Stimulated activated naive CD8-positive, alpha-beta T cell treated with anti-CD3 and anti-CD28 coated beads, Interleukin-15, Interleukin-2, amounts not matched to agents 100 ng/mL and 50 ng/mL, for 24 hours (primary cell): Measurements from ENCODE around the gene JAKMIP2.
"Not testable (repeated sequence)": the region's sequence is repeated elsewhere in the genome, so short reads cannot be mapped to it uniquely, and the experiment has no call there.

Experiments
- H3K27ac Mint-ChIP-seq: one replicate; pipeline ENCODE4 v1.8.0; 2021; ENCODE audit warnings: mild to moderate bottlenecking, mixed read lengths
- H3K27me3 Mint-ChIP-seq: one replicate; pipeline ENCODE4 v1.8.0; 2021; ENCODE audit warnings: mixed read lengths
- H3K36me3 Mint-ChIP-seq: one replicate; pipeline ENCODE4 v1.8.0; 2021; ENCODE audit warnings: low read depth, mixed read lengths
- H3K4me1 Mint-ChIP-seq: one replicate; pipeline ENCODE4 v1.8.0; 2021; ENCODE audit warnings: low read depth, mixed read lengths
- H3K4me3 Mint-ChIP-seq: one replicate; pipeline ENCODE4 v1.8.0; 2021; ENCODE audit warnings: mild to moderate bottlenecking, mixed read lengths
- H3K9me3 Mint-ChIP-seq: one replicate; pipeline ENCODE4 v1.8.0; 2021; ENCODE audit warnings: mixed read lengths

The JAKMIP2 gene

DNA sequence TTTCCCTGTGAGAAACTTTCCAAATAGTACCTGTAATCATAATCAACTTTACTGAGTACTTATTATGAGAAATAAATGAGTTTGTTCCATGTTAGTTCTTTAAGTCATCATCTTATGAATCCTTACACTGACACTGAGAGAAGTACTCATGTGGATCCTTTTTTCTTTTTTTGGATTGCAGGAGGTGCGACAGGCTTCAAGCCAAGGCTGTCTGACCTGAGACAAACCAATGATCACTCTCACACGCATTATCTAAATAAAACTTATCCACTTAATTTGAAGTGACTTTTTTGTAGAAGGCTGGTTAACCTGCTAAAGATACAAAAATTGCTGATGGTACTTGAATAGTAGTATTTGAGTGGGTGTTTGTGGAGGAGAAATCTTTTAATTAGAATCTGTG, 39.5 kb downstream of the JAKMIP2 start:
- Mint-ChIP-seq H3K4me3 (no peak overlapping the region), H3K4me1 (no peaks in the 10 kb centered on the region), H3K9me3 (no peaks in the 10 kb centered on the region), H3K36me3 (no peaks in the 10 kb centered on the region), H3K27me3 (no peaks in the 10 kb centered on the region), H3K27ac (no peak overlapping the region)

DNA sequence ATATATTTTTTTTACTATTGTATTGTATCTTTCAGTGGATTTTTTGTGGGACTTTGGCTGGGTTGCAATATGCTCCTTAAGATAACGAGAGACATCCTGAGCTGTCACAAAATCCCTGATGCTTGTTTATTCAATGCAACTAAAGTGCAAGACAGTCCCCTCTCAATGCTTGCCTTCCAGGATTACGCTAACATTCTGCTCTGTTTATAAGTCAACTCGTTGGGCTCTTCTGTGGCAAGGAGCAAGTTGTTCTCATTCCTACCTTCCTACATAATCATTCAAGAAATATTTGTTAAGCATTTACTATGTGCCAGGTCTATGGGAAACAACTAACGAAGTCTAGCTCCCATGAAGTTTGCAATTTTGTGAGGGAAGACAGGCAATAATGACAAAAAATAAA, 40.4 kb downstream of the JAKMIP2 start:
- Mint-ChIP-seq H3K4me1 (no peaks in the 10 kb centered on the region), H3K9me3 (no peaks in the 10 kb centered on the region)

DNA sequence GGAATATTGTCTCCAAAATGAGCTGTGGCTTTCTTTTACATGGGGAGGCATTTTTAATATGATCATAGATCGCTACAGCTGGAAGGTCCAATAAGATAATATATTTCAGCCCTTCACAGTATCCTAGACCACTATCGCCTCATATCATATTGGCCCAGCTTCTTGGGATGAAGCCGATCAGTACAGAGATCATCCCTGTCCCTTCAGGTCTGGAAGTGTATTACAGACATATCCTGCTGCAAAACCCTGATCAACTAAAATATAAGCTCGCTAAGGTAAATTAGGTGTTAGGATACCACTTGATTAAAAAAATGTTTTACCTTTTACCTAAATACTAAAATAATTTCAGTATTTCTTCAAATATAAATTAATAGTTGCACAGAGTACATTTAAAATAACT, 41.7 kb downstream of the JAKMIP2 start:
- Mint-ChIP-seq H3K27me3 (no peaks in the 10 kb centered on the region), H3K9me3 (no peaks in the 10 kb centered on the region), H3K36me3 (no peaks in the 10 kb centered on the region), H3K4me3 (no peak overlapping the region), H3K27ac (no peak overlapping the region), H3K4me1 (no peaks in the 10 kb centered on the region)

More for the DNA sequence above, 40.4 kb downstream of the JAKMIP2 start:
- Mint-ChIP-seq H3K27ac (no peak overlapping the region), H3K36me3 (no peaks in the 10 kb centered on the region), H3K27me3 (no peaks in the 10 kb centered on the region), H3K4me3 (no peak overlapping the region)

DNA sequence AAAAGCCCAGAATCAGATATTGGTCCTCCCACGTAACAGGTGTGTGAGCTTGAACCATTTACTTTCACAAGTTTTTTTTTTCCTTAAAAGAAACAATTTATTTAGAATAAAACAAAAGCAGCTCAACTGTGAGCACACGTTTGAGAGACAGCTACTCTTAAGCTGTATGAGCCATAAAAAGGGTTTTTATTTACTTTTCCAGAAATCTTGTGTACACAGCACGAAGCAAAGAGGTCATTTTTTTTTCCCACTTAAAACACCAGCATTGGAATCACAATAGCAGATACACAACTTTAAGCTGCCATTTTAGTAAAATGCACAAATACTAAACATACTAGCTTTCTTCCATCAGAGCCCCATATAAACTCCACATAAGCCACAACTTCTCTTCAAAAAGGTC, 44.6 kb downstream of the JAKMIP2 start:
- Mint-ChIP-seq H3K27me3 (no peaks in the 10 kb centered on the region), H3K36me3 (peaks cover 7% of the 10 kb centered on the region), H3K4me1 (no peaks in the 10 kb centered on the region), H3K27ac (no peak overlapping the region), H3K9me3 (no peaks in the 10 kb centered on the region), H3K4me3 (no peak overlapping the region)

DNA sequence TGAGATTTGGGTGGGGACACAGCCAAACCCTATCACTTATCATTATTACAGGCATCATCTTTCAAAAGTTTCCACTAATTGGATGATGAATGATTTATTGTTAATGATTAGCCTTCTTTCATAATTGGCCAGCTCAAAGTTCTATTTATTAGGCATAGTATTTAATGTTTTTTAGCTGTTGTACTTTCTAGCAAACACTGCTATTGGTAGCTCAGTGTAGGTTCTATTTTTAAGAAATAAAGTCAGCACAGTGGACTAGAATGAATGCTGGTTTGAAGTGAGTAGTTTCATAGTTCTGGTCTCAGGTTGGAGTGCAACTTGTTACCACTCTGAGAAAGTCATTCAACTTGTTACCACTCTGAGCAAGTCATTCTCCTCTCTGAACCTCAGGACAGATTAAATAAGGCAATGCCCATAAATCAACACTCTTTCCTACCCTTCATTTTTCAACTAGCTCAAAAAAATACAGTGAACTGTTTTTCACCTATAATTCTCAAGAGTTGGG, 46.9 kb downstream of the JAKMIP2 start:
- H3K36me3 Mint-ChIP-seq, result peaks cover 7% of the 10 kb centered on the region
- H3K4me3 Mint-ChIP-seq, result no peak overlapping the region
- no peaks in the 10 kb centered on the region for H3K27me3 Mint-ChIP-seq
- no peaks in the 10 kb centered on the region for H3K9me3 Mint-ChIP-seq
- no peaks in the 10 kb centered on the region for H3K4me1 Mint-ChIP-seq
- H3K27ac Mint-ChIP-seq, result no peak overlapping the region

DNA sequence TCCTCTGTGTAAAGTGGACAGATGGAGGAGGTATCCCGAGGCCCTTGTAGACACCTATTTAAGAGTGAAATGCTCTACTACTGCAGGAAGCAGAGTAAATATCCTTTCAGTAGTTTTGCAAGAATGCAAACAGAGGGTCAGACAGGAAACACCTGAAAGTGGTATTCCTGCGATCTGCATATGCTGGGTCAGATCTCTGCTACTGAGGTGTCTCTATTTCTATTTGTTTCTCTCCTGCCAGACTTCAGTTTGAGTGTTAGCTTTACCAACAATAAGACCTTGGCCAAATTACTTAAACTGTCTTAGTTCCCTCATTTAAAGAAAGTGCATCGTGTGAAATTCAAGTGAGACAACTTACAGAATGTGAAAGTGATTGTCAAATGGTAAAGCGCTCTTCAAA, 47.6 kb downstream of the JAKMIP2 start:
- Mint-ChIP-seq H3K36me3 (peaks cover 7% of the 10 kb centered on the region), H3K27me3 (no peaks in the 10 kb centered on the region), H3K27ac (no peak overlapping the region), H3K4me3 (no peak overlapping the region), H3K9me3 (no peaks in the 10 kb centered on the region), H3K4me1 (no peaks in the 10 kb centered on the region)

DNA sequence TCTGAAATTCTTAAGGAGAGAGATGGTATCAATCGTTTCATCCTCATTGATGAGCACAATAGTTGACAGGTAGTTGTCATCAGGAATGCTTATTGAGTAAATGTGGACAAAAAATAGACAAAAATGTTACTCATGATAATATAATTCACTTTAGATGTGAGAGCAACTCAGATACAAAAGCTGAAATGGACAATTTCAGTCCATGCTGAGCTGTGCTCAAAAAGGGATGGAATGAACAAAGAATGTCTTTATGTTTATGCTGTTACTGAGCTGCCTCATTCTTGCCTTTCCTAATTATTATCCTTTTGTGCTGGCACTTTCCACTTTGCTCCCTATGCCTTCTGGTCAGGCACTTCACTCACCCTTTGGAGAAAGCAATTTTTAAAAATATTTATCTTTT, 49.5 kb downstream of the JAKMIP2 start:
- H3K27me3 Mint-ChIP-seq, result no peaks in the 10 kb centered on the region
- peaks cover 11% of the 10 kb centered on the region for H3K36me3 Mint-ChIP-seq
- H3K4me1 Mint-ChIP-seq, result no peaks in the 10 kb centered on the region
- H3K27ac Mint-ChIP-seq, result no peak overlapping the region
- H3K9me3 Mint-ChIP-seq, result no peaks in the 10 kb centered on the region
- H3K4me3 Mint-ChIP-seq, result no peak overlapping the region

DNA sequence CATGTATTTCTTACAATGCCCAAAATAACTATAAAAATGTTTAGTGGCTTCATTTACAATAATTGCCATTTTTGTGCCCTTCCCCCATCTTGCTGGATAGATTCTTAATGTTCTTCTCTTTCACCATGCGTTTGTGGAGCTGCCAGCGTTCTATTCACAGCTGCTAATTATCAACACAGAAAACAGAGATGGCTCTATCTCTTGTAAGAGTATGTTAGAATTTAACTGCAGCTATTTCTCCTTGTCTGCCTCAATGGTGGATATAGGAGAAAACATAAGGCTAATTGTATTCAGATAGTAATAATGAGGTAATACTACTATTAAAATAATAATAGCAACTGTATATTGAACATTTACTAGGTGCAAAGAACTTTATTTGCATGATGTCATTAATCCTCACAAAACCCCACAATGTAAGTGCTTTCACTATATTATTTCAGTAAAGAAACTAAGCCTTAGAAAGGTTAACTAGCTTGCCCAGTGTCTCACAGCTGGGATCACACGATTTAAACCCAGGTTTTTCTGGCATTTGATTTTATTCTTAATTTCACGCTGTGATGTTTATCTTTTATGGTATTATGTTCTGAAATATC, 50.1 kb downstream of the JAKMIP2 start:
- no peak overlapping the region for H3K27ac Mint-ChIP-seq
- peaks cover 11% of the 10 kb centered on the region for H3K36me3 Mint-ChIP-seq
- no peaks in the 10 kb centered on the region for H3K27me3 Mint-ChIP-seq
- no peaks in the 10 kb centered on the region for H3K9me3 Mint-ChIP-seq
- no peaks in the 10 kb centered on the region for H3K4me1 Mint-ChIP-seq
- H3K4me3 Mint-ChIP-seq, result no peak overlapping the region

DNA sequence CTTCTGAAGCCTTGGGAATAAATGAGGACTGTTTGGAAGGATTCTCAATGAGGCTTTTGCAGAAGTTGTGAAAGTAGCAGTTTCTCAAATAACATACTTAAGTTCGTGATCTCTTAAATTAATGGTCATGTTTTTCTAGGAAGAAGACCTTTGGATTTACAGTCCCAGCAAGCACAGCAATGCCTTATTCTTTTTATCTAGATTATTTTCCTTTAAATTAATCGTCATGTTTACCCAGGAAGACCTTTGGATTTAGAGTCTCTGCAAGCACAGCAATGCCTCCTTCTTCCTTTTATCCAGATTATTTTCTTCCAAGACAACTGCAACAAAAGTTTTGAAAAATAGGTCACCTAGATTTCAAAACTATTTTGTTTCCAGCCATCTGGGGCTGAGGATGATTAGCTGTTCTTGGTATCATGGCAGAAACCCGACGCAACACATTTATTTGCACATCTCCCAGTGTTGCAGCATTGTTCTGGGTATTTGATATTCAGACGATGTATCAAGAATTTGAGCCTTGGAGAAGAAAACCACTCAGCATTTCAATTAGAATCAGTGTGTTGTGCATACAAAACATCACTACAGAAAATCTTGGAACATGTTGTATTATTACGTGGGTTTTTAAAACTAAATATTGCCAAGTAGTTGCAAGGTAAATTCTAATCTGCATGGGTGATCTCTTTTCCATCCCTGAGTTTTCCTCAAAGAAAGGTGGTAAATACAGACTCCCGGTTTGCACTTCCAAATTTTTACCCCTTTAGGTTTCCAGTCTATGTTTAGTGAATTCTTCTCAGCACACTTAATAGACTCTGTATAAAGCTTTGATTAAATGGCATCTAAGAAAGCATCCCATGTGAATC, 50.9 kb downstream of the JAKMIP2 start:
- Mint-ChIP-seq H3K4me3 (no peak overlapping the region), H3K4me1 (no peaks in the 10 kb centered on the region), H3K36me3 (peaks cover 11% of the 10 kb centered on the region), H3K27ac (no peak overlapping the region), H3K9me3 (no peaks in the 10 kb centered on the region), H3K27me3 (no peaks in the 10 kb centered on the region)

DNA sequence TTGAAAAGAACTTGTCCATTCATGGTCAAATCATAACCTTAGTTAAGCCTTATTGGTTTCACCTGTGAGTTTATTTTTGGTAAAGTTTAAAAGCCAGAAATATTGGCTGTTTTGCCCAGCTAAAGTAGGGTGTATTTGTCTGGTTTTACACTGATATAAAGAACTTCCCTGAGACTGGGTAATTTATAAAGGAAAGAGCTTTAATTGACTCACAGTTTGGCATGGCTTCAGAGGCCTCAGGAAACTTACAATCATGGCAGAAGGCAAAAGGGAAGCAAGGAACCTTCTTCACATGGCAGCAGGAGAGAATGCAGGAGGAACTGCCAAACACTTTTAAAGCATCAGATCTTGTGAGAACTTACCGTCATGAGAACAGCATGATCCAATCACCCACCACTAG, 55.3 kb downstream of the JAKMIP2 start:
- Mint-ChIP-seq H3K27me3 (no peaks in the 10 kb centered on the region), H3K36me3 (peaks cover 7% of the 10 kb centered on the region), H3K27ac (no peak overlapping the region), H3K4me1 (no peaks in the 10 kb centered on the region), H3K4me3 (no peak overlapping the region), H3K9me3 (peaks cover 2% of the 10 kb centered on the region)

DNA sequence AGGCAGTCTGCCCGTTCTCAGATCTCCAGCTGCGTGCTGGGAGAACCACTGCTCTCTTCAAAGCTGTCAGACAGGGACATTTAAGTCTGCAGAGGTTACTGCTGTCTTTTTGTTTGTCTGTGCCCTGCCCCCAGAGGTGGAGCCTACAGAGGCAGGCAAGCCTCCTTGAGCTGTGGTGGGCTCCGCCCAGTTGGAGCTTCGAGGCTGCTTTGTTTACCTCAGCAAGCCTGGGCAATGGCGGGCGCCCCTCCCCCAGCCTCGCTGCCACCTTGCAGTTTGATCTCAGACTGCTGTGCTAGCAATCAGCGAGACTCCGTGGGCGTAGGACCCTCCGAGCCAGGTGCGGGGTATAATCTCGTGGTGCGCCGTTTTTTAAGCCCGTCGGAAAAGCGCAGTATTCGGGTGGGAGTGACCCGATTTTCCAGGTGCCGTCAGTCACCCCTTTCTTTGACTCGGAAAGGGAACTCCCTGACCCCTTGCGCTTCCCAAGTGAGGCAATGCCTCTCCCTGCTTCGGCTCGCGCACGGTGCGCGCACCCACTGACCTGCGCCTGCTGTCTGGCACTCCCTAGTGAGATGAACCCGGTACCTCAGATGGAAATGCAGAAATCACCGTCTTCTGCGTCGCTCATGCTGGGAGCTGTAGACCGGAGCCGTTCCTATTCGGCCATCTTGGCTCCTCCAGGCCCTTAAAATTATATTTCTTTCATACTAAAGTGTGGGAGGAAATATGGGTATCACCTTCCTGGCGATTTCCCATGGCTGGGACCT, 61.2 kb downstream of the JAKMIP2 start:
- not testable (repeated sequence) for H3K4me1 Mint-ChIP-seq, H3K4me3 Mint-ChIP-seq, H3K27ac Mint-ChIP-seq, H3K27me3 Mint-ChIP-seq, H3K9me3 Mint-ChIP-seq, H3K36me3 Mint-ChIP-seq

DNA sequence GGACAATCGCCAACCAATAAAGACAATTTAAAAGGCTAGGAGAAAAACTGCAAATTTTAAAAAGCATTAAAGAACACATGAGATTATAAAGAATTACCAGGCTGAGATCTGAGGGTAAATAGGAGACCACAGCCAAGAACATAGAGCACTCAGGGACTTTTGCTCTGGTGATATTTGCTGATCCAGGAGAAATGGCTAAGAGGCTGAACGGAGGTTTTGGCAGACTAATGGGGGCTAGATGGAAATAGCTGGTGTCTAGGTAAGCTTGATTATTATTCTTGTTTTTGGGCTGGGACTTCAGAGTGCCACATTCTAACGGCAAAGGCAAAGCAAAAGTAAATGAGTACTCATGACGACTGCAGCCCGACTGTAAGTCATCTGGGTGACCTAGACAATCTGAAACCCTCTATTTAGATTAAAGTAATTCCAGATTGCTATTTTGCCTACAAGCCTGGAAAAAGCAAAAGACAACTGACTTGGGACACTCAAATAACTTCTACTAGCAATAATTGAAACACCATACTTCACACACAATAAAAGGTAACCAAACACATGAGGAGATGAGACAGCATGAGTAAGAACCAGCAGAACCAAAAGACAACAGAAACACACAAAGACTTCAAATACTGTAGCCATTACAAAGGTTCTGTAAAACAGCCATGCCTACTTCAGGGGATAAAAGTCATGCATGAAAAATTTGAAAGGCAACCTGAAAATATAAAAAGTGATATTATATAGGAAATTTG, 68.8 kb downstream of the JAKMIP2 start:
- no peak overlapping the region for H3K27ac Mint-ChIP-seq
- H3K4me1 Mint-ChIP-seq, result no peaks in the 10 kb centered on the region
- no peaks in the 10 kb centered on the region for H3K27me3 Mint-ChIP-seq
- no peaks in the 10 kb centered on the region for H3K36me3 Mint-ChIP-seq
- peak overlapping the region; percentile 27 for H3K4me3 Mint-ChIP-seq
- no peaks in the 10 kb centered on the region for H3K9me3 Mint-ChIP-seq

DNA sequence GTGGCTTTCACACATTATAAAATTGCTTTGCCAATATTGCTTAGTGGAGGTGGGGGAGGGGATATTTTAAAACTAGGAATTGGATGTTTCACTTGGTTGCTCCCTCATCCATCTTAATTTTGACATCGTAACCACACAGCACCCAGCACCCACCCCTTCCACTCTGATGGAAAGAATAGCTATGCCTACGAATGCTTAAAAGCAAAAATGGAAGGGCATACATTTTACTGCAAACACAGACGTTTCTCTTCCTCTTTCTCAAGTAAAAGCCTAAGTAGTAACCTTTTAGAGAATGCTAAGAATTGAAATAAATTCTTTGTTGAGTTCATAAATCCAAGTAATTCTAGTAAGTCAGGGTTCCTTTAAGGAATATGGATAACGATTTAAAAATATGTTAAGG, 69.9 kb downstream of the JAKMIP2 start:
- Mint-ChIP-seq H3K27ac (no peak overlapping the region), H3K4me3 (no peak overlapping the region), H3K27me3 (no peaks in the 10 kb centered on the region), H3K9me3 (no peaks in the 10 kb centered on the region), H3K36me3 (no peaks in the 10 kb centered on the region), H3K4me1 (no peaks in the 10 kb centered on the region)

DNA sequence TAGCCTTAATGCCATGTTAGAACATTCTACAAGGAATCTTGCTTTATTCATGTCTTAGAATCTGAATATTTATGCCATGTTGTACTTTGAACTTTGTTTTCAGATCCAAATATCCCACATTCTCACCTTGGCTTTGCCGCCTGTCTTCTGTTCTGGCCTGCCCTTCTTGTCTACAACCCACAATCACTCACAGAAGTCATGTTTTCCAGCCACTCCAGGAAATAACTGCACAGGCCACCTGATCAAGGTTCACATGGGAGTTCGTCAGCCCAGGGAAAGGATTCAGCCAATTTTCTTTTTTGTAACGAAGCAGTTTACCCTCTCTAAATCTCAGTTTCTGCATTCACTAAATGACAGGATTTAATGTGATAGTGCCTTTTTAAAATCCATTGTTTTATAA, 70.5 kb downstream of the JAKMIP2 start:
- no peaks in the 10 kb centered on the region for H3K9me3 Mint-ChIP-seq

DNA sequence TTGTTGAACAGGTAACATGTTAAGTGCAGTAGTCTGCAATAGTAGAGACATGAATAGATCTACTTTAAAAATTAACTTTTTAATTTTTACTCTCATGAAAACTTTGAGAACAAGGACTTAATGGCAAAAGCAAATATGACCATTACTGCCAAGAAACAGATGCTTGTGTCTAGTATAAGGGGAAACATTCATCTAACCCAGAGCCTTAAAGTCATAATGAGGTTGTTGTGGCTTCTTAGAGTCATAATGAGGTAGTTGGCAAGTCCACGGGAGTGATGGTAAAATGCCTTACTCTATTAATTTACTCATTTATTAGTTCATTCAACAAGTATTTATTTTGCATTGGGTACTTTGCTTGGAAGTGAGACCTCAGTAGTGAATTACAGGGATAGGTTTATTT, 71.5 kb downstream of the JAKMIP2 start:
- no peak overlapping the region for H3K27ac Mint-ChIP-seq
- no peaks in the 10 kb centered on the region for H3K36me3 Mint-ChIP-seq
- no peaks in the 10 kb centered on the region for H3K27me3 Mint-ChIP-seq
- no peaks in the 10 kb centered on the region for H3K9me3 Mint-ChIP-seq
- no peak overlapping the region for H3K4me3 Mint-ChIP-seq
- no peaks in the 10 kb centered on the region for H3K4me1 Mint-ChIP-seq

More for the DNA sequence above, 70.5 kb downstream of the JAKMIP2 start:
- Mint-ChIP-seq H3K36me3 (no peaks in the 10 kb centered on the region), H3K27ac (no peak overlapping the region), H3K27me3 (no peaks in the 10 kb centered on the region), H3K4me1 (no peaks in the 10 kb centered on the region), H3K4me3 (no peak overlapping the region)
